MCF 10A (cell line): ENCODE results near the gene C5orf52. TPM values are rescaled to one million over a fixed set of nuclear protein-coding genes. Genes with fewer than 3 reads are reported as not detected.
"Not testable (repeated sequence)": the region's sequence is repeated elsewhere in the genome, so short reads cannot be mapped to it uniquely, and the experiment has no call there.

ENCODE experiments used
- BruUV-seq: library from RNA; stranded (reverse); fragments of 400-500 nt; replicated peaks from 2 replicates; lab custom pipeline; 2021; lab: Mats Ljungman, UMichigan
- CTCF ChIA-PET: fragments of 300-600 bp; sonication (Branson Sonifier 250); formaldehyde crosslinking; extraction: SDS; loops from one replicate; lab custom pipeline; 2021; ENCODE audit warnings: antibody characterized with exemption, inconsistent platforms; lab: Yijun Ruan, JAX
- POLR2A ChIA-PET: fragments of 300-600, 350-650 bp; sonication (Branson Sonifier 250); formaldehyde crosslinking; extraction: SDS; loops from one replicate; lab custom pipeline; 2020; ENCODE audit warnings: antibody characterized with exemption, inconsistent platforms; lab: Yijun Ruan, JAX
- DNase-seq: peaks from one replicate; pipeline ENCODE4 v3.0.0-alpha.2; 2018; ENCODE audit not compliant: unreplicated experiment
- H3K27ac Mint-ChIP-seq: one replicate; pipeline ENCODE4 v1.8.0; 2022; ENCODE audit warnings: mild to moderate bottlenecking, low read depth, mixed read lengths; ENCODE audit not compliant: unreplicated experiment
- H3K27me3 Mint-ChIP-seq: one replicate; pipeline ENCODE4 v1.8.0; 2022; ENCODE audit warnings: mixed read lengths; ENCODE audit not compliant: insufficient read depth, unreplicated experiment
- H3K36me3 Mint-ChIP-seq: one replicate; pipeline ENCODE4 v1.8.0; 2022; ENCODE audit warnings: mild to moderate bottlenecking, moderate library complexity, mixed read lengths; ENCODE audit not compliant: insufficient read depth, unreplicated experiment
- H3K4me1 Mint-ChIP-seq: one replicate; pipeline ENCODE4 v1.8.0; 2022; ENCODE audit warnings: mixed read lengths; ENCODE audit not compliant: insufficient read depth, unreplicated experiment
- H3K4me3 Mint-ChIP-seq: one replicate; pipeline ENCODE4 v1.8.0; 2022; ENCODE audit warnings: mild to moderate bottlenecking, moderate library complexity, mixed read lengths; ENCODE audit not compliant: unreplicated experiment
- H3K9me3 Mint-ChIP-seq: one replicate; pipeline ENCODE4 v1.8.0; 2022; ENCODE audit warnings: mixed read lengths; ENCODE audit not compliant: unreplicated experiment
- CTCF ChIP-seq: fragments of 200-600 bp; IDR thresholded peaks from one replicate; pipeline ENCODE4 v1.8.0; 2022; ENCODE audit warnings: antibody characterized with exemption, mild to moderate bottlenecking; ENCODE audit not compliant: unreplicated experiment
- intact Hi-C: fragments of 100-400 bp; cut with micrococcal nuclease; formaldehyde crosslinking; loops from 2 replicates; pipeline ENCODE4 v1.14.1; 2022
- total RNA-seq: library from RNA; stranded (reverse); gene quantifications from 2 replicates; pipeline ENCODE4 v1.2.3, GENCODE V29; 2022

The C5orf52 gene
- total RNA-seq, 1 experiment from 2014 or later: not detected

DNA sequence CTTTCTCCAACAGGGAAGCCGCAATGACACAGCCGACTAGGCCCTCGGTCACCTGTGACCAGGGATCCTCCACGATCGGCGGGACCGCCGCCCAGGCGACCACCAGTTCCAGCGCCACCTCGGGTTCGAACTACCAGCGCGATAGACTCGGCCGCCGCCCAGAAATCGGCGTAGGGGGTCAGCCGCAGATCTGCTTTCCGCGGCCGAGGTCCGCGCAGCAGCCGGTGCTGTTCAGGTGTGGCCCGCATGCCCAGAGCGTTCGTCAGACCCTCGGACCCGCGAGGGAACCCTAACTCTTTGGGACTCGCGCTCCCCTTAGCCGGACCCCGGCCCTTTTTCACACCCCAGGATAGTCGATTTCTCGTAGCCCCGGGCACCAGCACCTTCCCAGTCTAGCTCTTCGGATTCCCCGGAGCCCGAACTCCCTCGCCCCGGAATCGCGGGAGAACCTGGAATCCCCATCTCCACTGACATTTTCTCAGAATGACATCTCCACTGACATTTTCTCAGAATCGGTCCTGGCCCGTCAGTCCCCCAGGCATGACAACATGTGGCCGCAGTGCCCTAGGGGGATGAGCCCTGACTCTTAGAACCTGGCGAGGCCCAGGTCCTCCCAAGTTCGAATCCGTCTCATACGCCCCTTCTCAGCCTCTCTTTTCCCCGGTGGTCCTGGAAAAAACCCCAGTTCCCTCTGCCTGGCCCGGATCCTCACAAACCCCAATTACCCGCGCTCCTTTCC, 428 bp downstream of the C5orf52 start:
- no peak for TF ChIP-seq CTCF

GRCh38 chr5:157672976-157673375, 1.6 kb downstream of the C5orf52 start:
- Mint-ChIP-seq H3K36me3 (no peaks in the 10 kb centered on the region), H3K27ac (no peak overlapping the region), H3K9me3 (peaks cover 8% of the 10 kb centered on the region), H3K27me3 (peaks cover 29% of the 10 kb centered on the region), H3K4me3 (no peak overlapping the region), H3K4me1 (peaks cover 9% of the 10 kb centered on the region)
- intact Hi-C loops: no loop called here
- POLR2A ChIA-PET: no interaction called here
- TF ChIP-seq CTCF: no peak
- CTCF ChIA-PET: no interaction called here
- no peak for DNase-seq
- no TSS peak for BruUV-seq

More for the DNA sequence above, 428 bp downstream of the C5orf52 start:
- H3K27me3 Mint-ChIP-seq: peaks cover 29% of the 10 kb centered on the region
- ChIA-PET POLR2A (no interaction called here), CTCF (interaction anchor here (0.6 kb wide), 2 partner anchors 16 to 102 kb away, joined by 4 read pairs; no protein-coding TSS in a partner anchor)
- H3K4me3 Mint-ChIP-seq: peak overlapping the region; percentile 59
- peaks cover 1% of the 10 kb centered on the region for H3K36me3 Mint-ChIP-seq
- no peak for DNase-seq
- H3K27ac Mint-ChIP-seq: peak overlapping the region; percentile 49
- BruUV-seq: no TSS peak
- peaks cover 9% of the 10 kb centered on the region for H3K4me1 Mint-ChIP-seq
- intact Hi-C loops: no loop called here
- H3K9me3 Mint-ChIP-seq: peaks cover 8% of the 10 kb centered on the region

DNA sequence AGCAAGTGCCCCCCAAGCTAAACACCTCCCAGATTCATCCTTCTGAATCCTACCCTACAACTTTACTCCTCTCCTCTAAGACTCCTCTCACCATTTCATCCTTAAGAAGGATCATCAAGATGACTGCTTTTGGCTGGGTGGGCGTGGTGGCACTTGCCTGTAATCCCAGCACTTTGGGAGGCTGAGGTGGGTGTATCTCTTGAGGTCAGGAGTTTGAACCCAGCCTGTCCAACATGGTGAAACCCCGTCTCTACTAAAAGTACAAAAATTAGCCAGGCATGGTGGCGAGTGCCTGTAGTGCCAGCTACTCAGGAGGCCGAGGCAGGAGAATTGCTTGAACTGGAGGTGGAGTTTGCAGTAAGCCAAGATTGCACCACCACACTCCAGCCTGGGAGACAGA, 3.0 kb downstream of the C5orf52 start:
- CTCF ChIA-PET, H3K4me3 Mint-ChIP-seq, POLR2A ChIA-PET, H3K4me1 Mint-ChIP-seq, H3K36me3 Mint-ChIP-seq, H3K9me3 Mint-ChIP-seq, DNase-seq, BruUV-seq, intact Hi-C loops, H3K27ac Mint-ChIP-seq: not testable (repeated sequence)
- H3K27me3 Mint-ChIP-seq: peaks cover 29% of the 10 kb centered on the region

GRCh38 chr5:157677931-157678330, 6.6 kb downstream of the C5orf52 start:
- POLR2A ChIA-PET: interaction anchor here (0.6 kb wide), 1 partner anchor 405 kb away, joined by 3 read pairs; no protein-coding TSS in a partner anchor
- Mint-ChIP-seq H3K9me3 (no peaks in the 10 kb centered on the region), H3K27me3 (no peaks in the 10 kb centered on the region), H3K4me1 (no peaks in the 10 kb centered on the region), H3K36me3 (no peaks in the 10 kb centered on the region), H3K27ac (no peak overlapping the region), H3K4me3 (no peak overlapping the region)
- no peak for TF ChIP-seq CTCF
- BruUV-seq: no TSS peak
- intact Hi-C loops: no loop called here
- peak; percentile 54 for DNase-seq
- CTCF ChIA-PET: no interaction called here
